Astrocyte of the cerebellum (primary cell): Measurements from ENCODE around the gene MPG.

Experiments used
- DNase-seq: peaks from one replicate; pipeline ENCODE4 v3.0.0-alpha.2; 2011; ENCODE audit warnings: low read depth
- H3K4me3 ChIP-seq: 2 replicates; pipeline ENCODE4 v1.5.1; 2011; ENCODE audit warnings: mild to moderate bottlenecking, low read depth, low read length, moderate library complexity
- in situ Hi-C: cut with HindIII; loops from 2 replicates; pipeline ENCODE4 v1.10.0; 2017; ENCODE audit warnings: low sequenced_read_pairs
- TF ChIP-seq, protein P1 (sequence below): IDR thresholded peaks from 2 replicates; pipeline ENCODE4 v1.5.1; 2012; ENCODE audit warnings: low read length, low read depth, moderate library complexity, mild to moderate bottlenecking; ENCODE audit errors: missing control alignments

The MPG gene

DNA sequence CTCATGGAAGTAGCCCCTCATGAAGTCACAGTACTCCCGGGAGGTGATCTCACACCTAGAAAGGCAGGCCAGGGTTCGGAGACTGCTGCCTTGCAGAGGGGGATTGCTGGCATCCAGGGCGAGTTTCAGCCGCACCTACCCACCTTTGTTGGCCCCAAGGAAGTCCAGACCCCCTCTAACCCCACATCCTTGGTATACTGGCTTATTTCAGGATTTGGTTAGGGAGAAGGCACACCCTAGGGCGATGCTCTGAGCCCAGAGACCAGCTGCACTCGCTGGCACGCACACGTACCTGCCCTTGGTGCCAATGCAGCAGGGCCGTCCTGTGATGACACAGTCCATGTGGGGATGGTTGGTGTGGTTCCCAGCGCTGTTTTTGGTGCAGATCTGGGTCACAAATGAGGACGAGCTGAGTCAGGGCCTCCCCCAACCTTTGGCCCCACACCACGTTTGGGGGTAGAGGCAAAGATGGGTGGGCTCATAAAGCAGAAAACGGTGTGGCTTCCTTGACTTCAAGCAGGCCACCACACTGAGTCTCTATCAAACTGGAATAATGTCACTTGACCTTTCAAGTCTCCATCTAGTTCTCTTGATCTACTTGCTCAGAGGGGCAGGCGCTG, 18.5 kb upstream of the MPG start:
- in situ Hi-C loops: no loop called here
- no peak overlapping the region for H3K4me3 ChIP-seq
- DNase-seq: no peak
- TF ChIP-seq, protein P1, sequence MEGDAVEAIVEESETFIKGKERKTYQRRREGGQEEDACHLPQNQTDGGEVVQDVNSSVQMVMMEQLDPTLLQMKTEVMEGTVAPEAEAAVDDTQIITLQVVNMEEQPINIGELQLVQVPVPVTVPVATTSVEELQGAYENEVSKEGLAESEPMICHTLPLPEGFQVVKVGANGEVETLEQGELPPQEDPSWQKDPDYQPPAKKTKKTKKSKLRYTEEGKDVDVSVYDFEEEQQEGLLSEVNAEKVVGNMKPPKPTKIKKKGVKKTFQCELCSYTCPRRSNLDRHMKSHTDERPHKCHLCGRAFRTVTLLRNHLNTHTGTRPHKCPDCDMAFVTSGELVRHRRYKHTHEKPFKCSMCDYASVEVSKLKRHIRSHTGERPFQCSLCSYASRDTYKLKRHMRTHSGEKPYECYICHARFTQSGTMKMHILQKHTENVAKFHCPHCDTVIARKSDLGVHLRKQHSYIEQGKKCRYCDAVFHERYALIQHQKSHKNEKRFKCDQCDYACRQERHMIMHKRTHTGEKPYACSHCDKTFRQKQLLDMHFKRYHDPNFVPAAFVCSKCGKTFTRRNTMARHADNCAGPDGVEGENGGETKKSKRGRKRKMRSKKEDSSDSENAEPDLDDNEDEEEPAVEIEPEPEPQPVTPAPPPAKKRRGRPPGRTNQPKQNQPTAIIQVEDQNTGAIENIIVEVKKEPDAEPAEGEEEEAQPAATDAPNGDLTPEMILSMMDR: no peak

DNA sequence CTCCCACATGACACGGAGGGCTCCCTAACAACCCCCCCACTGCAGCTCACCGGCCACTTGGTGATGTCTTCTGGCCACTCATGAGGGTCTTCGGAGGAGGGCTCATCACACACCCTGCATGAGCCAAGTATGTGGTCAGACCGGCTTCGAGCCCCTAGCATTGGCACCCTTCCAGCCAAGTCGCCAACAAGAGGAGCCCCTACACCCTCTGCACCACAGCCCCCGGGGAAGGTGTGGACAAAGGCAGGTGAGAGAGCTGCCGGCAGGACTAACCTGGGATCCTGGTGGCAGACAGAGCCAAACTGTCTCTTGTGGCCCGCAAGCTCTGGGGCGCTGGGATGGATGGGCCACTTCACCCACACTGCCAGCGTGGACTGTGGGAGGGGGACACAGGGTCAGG, 17.9 kb upstream of the MPG start:
- TF ChIP-seq, protein P1: no peak
- no peak overlapping the region for H3K4me3 ChIP-seq
- DNase-seq: no peak
- in situ Hi-C loops: no loop called here

DNA sequence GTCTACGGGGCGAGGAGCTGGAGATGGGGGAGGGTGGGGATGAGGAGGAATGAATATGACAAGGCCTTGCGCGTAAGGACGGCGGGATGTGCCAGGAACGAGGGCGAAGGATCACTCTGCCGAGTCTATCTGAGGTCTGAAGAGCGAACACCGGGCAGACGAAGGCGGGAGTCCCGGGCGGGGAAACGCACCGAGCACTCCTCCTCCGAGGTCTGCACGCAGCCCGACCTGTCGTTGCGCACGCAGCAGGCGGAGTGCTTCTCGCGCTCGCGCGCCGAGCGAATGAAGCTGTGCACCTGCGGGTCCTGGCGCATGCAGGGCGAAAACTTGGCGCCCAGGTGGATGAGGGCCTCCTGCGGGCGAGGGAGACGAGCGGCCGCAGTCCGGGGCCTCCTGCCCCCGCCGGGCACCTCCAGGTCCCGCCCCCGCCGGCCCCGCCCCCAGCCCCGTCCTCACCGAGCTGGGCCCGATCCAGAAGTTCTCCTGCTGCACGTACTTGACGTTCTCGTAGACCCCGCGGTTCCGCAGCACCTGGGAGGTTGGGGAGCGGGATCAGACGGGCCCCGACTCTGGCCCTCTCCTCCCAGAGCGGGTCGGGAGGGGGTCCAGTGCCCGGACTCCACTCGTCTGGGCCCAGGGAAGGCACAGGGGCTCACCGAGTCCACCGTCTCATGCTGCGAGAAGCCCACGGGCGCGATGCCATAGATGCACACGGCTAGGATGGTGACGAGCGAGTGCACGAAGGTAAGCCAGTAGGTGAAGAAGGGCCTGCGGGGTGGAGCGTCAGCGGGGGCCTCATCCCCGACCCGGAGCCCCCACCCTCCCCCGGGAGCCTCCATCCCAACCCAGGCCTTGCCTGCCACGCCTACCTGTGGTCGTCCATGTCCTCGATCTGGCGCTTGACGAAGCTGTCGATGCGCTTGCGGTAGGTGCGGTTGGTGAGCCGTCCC, 16.8 kb upstream of the MPG start:
- in situ Hi-C loops: no loop called here
- no peak for DNase-seq
- TF ChIP-seq, protein P1: no peak
- H3K4me3 ChIP-seq: no peak overlapping the region

DNA sequence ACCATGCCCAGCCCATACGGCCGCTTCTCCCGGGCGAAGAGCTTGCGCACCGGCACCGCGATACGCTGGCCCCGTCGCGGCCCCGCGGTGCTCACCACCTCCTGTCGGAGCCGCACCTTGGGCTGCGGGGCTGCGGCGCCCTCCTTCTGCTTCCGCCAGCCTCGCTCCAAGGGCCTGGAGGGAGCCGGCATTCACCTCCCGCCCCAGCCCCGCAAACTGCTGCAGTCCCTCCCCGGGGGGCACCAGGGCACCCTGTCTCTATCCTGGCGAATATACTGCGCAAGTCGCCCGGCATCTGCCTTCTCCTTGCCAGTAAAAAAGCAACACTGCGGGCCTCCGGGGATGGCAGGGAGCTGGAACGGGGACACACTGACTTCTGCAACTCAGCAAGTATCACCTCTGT, 16.1 kb upstream of the MPG start:
- no peak overlapping the region for H3K4me3 ChIP-seq
- no peak for DNase-seq
- in situ Hi-C loops: no loop called here
- TF ChIP-seq, protein P1: no peak

DNA sequence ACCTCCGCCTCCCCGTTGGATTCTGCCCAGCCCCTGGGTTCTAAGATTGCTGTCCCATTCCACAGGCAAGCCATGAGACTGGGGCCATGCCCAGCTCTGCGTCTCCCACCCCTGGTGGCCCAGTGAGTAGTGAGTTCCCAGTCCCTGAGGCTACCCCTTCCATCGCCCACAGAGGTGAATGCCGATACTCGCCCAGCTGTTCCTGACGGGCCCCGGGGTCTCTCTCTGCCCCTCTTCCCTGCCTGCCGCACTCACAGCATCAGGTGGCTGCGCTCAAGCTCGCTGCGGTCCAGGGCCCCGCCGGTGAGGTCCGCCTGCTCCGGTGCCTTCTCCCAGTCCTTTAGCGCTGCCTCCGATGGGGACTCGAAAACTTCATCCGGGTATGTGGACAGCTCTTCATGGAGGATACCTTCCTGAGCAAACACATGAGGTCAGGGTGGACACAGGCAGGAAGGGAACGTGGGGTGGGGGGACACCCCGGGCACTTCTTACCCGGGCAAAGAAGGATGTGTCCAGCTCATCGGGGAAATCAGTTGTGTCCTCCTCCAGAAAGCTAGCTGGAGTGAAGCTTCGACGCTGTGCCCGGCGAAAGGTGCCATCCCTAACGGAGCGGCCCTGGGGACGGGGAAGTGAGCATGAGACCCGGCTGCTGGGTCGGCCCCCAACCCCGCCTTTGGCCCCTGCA, 15.6 kb upstream of the MPG start:
- in situ Hi-C loops: no loop called here
- no peak for DNase-seq
- TF ChIP-seq, protein P1: no peak
- H3K4me3 ChIP-seq: no peak overlapping the region

DNA sequence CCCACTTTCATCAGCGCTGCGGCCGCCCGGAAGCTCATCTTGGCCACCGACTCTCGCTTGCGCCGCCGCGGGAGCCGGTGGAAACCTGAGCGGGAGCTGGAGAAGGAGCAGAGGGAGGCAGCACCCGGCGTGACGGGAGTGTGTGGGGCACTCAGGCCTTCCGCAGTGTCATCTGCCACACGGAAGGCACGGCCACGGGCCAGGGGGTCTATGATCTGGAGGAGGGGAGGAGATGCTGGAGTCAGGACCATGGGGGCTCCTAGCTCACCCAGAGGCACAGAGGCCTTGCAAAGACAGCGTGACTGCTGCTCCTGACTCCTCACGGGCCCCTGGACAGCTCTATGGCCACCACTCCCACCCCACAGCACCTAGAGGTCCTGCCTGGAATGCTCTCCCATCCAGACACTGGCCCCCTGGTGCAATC, 15.0 kb upstream of the MPG start:
- no peak for DNase-seq
- no peak overlapping the region for H3K4me3 ChIP-seq
- in situ Hi-C loops: no loop called here
- TF ChIP-seq, protein P1: no peak
